ENCODE results near the gene SMO.

- TF ChIP-seq GATA2 (IDR thresholded peaks at IDR 0.05; ENCODE audit: low read depth, low read length) (no peak), GATA3 (IDR thresholded peaks at IDR 0.05; ENCODE audit: low read depth, low read length) (no peak)
These were observed 55.8 kb downstream of the SMO start for GRCh38 chr7:129244220-129244619.
